HG02938 (cell line): ENCODE measurements around the gene ADAMTS4.

Experiments used
- ATAC-seq: cut with Tn5 transposase; IDR thresholded peaks from one replicate; pipeline ENCODE4 v1.9.1; 2021; ENCODE audit warnings: mild to moderate bottlenecking, moderate library complexity; ENCODE audit not compliant: unreplicated experiment

The ADAMTS4 gene

DNA sequence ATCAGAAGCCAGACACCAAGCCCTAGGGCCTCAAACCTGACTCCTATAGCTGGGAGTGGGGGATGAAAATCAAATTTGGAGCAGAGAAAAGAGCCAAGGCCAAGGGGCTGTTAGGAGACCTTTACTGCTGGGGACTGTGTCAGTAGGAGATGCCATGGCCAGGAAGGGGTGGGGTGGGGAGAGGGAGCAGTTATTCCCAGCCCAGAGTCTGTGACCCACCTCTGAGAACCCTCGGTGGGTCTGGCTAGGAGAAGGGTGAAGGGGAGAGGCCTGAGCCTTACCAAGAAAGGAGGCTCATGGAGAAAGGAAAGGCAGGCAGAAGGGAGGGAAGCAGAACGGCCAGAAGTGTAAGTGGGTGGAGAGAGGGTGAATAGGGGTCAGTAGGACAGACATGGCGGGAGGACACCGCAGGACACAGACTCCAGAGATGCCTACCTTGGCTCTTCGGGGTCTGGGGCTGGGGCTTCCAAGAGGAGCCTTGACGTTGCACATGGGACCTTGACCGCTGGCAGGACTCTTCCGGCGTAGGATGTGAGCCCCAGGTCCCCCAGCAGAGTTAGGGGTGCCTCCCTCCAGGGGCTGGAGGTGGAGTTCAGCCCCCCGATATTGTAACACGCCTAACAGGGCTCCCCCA, 1.2 kb downstream of the ADAMTS4 start:
- ATAC-seq = no peak

- ATAC-seq = no peak
Measured at GRCh38 chr1:161196521-161197451, 2.1 kb downstream of the ADAMTS4 start.

DNA sequence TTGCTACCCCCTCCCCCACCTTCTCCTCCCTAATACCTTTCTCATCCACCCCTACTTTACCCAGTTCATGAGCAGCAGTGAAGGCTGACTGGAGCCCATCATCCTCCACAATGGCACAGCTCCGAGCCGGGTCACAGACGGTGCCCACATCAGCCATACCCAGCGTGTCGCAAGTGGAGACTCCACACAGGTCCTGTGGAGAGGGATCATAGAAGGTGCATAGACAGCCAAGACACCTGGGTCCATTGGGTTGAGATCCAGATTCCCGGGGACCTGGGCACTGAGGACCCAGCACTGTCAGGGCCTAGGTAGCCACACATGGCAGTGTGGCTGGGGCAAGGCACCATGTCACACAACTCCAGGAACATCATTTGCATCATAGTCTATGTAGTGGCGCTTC, 2.7 kb downstream of the ADAMTS4 start:
- ATAC-seq = no peak

GRCh38 chr1:161195171-161195570, 3.7 kb downstream of the ADAMTS4 start:
- no peak for ATAC-seq

DNA sequence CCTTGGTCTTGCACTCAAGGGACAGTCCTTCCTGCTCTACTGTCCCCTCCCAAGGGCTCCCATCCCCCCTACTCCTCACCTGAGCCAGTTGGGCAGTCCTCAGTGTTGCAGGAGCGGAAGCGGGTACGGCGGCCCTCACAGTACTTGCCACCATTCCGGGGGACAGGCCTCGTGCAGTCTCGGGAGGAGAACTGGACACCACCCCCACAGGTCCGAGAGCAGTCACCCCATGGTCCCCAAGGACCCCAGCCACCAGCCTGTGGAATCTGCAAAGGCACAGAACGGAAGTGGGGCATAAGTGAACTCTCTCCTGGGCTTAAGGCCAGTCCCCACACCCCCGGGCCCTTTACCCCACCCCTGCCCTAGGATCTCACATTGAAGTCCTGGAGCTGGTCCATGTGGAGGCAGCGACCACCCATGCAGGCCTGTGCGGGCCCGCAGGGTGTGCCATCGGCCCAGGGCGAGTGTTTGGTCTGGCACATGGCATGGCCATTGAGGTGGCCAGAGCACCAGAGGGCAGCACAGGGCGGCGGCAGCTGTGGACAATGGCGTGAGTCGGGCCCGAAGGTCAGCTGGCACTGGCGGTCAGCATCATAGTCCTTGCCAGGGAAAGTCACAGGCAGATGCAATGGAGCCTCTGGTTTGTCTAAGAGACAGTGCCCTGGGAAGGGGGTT, 5.2 kb downstream of the ADAMTS4 start:
- ATAC-seq = no peak

DNA sequence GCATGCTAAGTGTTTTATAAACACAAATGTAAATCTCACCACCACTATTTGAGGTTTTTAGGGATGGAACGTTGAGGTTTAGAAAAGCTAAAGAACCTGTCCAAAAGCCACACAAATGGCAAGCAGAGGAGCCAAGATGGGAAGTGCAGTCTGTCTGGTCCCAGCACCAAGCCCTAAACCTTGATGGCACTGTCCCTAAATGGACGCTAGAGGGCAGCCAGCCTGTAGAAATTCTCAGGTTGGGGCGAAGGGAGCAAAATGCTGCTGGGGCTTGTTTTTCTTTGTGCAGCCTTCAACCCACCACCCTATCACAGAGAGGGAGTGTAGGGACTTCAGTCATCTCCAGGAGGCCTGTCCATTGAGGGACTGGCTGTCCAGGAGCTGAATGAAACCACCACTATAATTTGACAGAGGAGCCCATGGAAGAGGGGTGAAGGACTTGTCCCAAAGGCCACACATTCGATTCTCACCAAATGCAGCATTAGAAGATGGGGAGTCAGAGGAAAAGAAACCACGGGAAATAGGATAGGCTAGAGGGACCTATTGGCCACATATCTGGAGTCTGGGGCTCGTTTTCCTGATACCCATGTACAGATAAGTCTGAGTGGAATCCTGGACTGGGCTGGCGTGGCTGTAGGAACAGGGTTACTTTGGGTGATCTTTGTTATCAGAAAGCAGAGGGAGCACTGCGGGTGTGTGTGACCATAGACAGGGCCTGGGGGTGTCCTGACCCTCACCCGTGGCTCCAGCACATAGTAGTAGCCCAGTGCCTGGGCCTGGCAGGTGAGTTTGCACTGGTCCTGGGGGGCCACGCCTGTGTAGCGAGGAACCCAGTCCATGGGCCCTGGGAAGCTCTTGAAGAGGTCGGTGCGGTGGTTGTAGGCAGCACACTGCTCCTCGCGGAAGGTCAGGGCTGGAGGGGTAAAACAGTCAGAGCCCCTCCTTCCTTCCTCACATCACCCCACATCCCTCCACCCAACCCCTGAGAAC, 6.1 kb downstream of the ADAMTS4 start:
- ATAC-seq = no peak

- no peak for ATAC-seq
Measured at GRCh38 chr1:161191971-161192370, 6.9 kb downstream of the ADAMTS4 start.

DNA sequence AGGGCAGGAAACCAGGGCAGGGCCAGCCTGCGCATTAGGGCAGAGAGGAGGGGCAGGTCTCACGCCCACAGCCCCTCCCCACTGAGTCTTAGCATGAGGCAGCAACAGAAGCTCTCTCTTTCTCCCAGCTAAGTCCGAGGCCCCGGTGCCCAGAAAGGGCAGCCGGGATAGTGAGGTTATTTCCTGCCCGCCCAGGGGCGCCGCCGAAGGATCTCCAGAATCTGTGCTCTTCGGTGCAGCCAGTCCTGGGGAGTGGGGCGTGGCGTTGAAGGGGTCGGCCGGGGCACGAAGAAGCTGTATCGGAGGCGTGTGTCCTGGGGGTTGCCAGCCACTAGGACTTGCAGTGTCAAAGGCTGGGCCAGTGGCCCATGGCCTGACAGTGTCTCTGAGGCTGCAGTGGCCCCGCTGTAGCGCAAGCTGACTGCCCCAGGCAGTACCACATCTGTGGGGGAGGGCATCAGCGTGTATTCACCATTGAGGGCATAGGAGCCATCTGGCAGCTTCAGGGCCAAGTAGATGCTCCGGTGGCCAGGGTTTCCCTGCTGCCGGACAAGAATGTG, 7.8 kb downstream of the ADAMTS4 start:
- no peak for ATAC-seq

GRCh38 chr1:161189036-161189435, 9.8 kb downstream of the ADAMTS4 start:
- no peak for ATAC-seq

GRCh38 chr1:161188381-161188780, 10.5 kb downstream of the ADAMTS4 start:
- ATAC-seq = no peak

DNA sequence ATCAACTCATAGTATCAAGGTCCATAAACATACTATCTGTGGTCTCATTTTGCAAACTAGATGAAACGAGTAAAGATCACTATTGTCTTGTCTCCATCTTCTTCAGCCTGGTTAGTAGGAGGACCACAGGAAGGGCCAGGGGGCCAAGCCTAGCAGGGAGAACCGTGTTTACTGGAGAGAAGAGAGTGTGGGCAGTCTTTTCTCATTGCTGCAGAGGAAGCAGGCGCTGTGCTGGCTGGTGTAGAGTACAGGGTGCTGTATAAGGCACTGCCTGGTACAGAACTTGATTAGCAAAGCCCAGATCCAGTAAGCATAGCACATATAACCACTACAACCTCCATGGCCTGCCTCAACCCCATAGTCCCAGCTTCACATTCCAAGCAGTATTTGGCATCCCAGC, 11.5 kb downstream of the ADAMTS4 start:
- ATAC-seq = no peak

DNA sequence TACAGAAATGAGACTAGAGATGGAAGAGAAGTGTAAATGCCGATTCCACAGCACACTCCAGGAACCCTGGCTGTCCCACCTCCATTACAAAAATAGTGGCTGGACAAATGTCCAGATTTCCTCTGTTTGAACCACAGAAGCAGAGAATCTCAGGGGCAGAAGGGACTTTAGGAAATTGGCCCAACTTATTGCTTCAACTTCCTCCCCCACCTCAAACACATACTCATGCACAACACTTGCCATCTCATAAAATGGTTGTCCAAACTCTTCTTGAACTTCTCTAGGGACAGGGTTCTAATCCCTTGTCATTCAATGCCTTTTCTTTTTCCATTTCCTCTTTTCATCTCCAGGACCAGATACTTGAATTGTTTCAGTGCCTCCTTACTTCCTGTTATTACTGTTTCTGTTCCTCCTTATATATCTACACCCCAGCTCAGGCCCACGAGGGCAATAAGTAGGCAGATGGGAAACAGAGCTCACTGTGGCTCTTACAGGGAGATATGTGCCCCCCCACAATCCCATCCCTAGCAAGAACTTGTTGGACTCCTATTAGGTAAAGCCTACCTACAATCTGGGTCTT, 13.0 kb downstream of the ADAMTS4 start:
- ATAC-seq = peak; percentile 27

- peak; percentile 72 for ATAC-seq
Measured at GRCh38 chr1:161185282-161185682, 13.6 kb downstream of the ADAMTS4 start.

DNA sequence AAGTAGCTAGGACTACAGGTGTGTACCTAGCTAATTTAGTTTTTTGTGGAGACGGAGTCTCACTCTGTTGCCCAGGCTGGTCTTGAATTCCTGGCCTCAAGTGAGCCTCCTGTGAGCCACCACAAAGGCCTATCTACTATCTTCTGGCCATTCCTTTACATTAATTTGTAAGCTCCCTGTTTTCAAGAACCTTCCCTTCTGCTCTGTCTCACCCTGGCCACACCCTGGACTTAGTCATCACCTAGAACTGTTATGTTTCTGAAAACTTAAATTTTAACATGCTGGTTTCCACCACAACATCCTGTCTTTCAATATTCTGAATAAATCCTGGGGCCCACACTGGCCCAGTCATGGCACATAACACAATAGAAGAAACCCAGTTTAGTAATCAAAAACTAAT, 16.6 kb downstream of the ADAMTS4 start:
- ATAC-seq = peak; percentile 56

GRCh38 chr1:161180639-161181038, 18.2 kb downstream of the ADAMTS4 start:
- no peak for ATAC-seq

DNA sequence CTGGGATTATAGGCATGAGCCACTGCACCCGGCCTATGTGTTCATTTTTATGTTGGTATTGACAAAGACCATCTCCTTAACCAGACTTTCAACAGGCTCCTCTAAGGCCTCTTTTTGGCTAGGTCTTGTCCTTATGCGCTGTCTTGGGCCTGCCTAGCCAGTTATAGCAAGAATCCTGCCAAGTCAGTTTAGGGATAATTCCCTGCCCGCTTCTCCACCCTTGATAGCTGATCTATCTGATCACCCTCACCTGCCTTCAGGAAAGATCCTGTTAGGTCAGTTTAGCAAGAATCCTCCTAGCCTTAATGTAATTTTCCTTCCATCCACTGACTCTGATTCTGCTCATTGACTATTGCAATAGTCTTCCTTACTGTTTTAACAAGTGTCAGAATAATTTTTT, 19.2 kb downstream of the ADAMTS4 start:
- ATAC-seq = no peak

DNA sequence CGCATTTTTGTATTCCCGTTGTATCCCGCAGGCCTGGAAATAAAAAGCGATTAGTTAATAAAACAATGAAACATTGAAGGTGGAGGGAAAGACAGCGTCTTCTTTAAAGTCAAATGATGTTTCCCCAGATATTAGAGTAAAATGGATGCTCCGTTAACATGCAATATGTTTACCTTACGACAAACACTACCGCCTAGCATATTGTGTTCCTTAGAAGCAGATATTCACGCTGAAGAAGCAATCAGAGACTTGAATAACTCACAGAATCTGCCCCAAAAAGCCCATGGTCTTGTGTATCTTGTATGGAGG, 21.0 kb downstream of the ADAMTS4 start:
- ATAC-seq = no peak

DNA sequence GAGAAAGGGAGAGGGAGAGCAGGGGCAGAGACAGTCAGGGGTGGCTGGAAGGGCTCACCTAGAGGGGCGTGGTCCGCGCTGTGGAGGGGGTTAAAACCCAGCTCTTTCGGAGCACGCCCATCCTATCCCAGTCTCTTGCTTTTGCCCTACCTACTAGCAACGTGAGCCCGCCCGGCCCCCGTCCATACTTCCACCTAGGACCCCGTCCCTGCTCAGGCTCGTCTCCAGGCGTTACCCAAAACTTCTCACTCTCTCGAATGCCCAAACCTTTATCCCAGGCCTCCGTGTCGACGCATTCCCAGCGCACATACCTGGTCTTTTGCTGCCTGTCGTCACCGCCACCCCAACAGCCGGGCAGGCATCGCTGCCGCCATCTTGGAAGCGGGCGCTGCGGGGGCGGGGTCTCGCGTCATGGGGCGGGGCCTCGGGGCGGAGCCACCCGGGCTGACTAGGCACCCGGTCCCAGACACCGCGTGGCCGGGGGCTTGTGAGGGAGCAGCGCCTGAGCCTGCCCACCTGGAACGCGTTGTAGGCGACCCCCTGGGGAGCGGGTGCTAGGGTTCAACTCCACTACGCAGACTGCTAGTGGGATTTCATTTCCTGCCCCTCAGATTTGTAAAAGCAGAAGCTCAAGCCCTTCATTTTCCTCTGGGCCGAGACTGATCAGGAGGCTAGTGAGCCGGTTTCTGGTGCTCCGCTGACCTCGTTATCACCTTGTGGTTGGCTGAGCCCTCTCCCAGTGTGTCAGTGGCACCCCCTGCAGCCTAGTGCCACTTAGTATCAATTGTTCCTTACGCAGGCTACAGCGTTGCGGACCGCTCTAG, 21.5 kb downstream of the ADAMTS4 start, which contains the start of gene B4GALT3:
TSS of gene B4GALT3 (minus strand) at position 396 of the 824 bp plus-strand sequence. CDS start 1,447 bp downstream, outside the sequence.
- peak; percentile 65 for ATAC-seq
